LNCAP (cell line): ENCODE data around the gene USF3.
A peak's percentile ranks its signal among the peaks of the same experiment; 100 is the strongest.

ENCODE experiments used
- TF ChIP-seq, protein P1 (sequence below): fragments of 450-650 bp; IDR thresholded peaks from 2 replicates; pipeline ENCODE4 v1.5.1; 2017; ENCODE audit warnings: mild to moderate bottlenecking

Gene USF3

DNA sequence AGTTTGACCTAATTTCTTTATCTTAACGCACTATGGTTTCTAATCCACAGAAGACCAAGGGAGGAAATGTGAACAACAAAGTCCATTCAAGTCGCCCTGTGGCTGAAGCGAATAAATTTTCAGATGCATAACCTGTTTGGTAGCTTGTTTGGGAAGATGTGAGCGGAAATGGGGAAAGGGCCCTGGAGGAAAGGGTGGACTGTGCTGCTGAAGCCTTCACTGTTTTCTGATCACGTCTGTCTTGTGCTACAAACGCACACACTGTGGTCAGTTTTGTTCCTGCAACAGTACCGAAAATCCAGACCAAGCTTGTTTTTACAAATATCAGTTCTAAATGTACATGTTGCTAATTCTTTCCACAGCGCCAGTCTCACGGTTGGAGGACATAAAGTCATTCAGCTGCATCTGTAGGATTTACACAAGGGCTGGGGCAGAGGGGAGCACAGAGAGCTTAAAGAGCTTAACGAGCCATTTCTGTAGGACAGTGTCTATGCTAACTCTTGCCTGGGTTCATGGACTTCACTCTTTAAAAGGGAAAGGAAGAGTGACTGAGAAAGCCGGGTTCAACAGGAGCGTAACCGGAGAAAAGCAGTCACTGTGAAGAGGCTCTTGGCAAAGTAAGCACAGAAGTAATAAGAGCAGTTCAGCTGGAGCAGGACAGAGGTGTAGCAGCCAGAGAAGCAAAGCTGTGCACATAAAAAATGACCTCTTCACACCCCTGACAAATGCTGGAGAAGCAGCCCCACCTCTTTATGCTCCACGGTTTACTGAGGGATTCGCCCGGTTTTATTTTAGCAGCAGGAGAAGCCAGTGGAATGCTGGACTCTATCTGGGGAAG lies 66.6 kb downstream of the USF3 start:
- TF ChIP-seq, protein P1, sequence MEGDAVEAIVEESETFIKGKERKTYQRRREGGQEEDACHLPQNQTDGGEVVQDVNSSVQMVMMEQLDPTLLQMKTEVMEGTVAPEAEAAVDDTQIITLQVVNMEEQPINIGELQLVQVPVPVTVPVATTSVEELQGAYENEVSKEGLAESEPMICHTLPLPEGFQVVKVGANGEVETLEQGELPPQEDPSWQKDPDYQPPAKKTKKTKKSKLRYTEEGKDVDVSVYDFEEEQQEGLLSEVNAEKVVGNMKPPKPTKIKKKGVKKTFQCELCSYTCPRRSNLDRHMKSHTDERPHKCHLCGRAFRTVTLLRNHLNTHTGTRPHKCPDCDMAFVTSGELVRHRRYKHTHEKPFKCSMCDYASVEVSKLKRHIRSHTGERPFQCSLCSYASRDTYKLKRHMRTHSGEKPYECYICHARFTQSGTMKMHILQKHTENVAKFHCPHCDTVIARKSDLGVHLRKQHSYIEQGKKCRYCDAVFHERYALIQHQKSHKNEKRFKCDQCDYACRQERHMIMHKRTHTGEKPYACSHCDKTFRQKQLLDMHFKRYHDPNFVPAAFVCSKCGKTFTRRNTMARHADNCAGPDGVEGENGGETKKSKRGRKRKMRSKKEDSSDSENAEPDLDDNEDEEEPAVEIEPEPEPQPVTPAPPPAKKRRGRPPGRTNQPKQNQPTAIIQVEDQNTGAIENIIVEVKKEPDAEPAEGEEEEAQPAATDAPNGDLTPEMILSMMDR = no peak

GRCh38 chr3:113628788-113629187 lies 67.7 kb downstream of the USF3 start:
- TF ChIP-seq, protein P1 = no peak

DNA sequence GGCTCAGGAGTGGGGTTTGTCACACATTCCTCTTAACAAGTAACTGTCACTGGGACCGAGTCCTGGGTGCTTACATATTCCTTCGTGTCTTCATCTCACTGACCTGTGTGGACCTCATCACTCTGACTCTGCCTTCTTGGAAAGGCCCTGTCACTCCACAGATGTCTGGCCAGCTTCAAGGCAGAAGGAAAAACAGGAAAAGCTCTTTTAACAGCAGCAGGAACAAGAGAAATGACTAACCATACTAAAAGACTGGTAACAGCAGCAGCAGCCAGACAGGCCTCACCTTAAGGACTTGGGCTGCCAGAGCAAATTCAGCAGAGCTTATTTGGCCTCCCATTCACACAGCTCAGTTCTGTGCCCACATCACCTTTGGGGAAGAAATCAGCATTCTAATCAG lies 68.1 kb downstream of the USF3 start:
- TF ChIP-seq, protein P1 = no peak

DNA sequence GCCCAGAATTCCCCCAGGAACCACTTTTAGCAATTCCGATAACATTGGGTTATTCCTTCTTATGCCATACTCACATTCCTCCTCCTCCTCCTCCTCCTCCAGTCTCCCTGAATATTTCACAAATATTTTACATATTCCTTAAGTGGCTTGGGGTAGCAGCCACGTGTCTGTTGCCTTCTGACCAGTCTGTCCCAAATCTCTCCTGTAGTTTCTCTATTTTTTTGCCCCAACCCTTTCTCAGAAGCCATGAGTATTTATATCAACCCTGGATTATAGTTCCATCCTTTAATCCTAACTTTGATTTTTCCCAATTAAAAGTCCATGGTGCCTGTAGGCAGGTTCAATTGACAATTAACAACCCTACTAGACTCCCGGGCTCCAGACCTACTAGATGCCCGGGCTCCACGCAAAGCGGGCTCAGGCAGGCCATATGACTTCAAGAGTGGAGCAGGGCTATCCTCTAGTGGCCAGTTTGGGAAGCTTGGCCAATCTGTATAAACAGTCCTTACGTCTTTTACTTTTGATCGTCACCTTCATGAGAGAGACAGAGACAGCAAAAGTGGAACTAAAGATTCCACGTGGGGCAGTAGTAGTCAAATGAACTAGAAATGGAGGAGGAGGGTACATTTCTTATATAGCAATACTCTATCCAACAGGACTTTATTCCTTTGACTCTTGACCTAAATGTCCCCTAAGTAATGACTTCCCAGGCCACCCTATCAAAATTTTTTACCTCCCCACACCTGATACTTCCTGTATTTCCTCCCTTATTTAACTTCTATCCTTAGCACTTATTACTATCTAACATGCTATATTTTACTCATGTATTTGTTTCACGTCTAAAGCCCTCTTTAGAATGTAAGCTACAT lies 69.7 kb downstream of the USF3 start:
- TF ChIP-seq, protein P1 = peak; percentile 99

DNA sequence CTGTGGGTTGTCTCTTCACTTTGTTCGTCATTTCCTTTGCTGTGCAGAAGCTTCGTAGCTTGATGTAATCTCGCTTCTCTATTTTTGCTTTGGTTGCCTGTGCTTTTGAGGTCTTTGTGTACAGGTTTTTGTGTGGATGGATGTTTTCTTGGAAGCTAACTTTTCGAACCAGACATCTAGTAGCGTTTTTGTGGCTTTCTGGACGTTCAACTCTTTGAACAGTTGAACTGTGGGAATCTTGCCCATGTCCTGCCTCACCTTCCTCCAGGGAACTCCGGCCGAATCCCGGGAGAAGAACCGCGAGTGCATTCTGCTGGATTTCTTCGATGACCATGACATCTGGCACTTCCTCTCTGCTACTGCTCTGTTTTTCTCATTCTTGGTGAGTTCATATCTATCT lies 70.6 kb downstream of the USF3 start:
- TF ChIP-seq, protein P1 = no peak

DNA sequence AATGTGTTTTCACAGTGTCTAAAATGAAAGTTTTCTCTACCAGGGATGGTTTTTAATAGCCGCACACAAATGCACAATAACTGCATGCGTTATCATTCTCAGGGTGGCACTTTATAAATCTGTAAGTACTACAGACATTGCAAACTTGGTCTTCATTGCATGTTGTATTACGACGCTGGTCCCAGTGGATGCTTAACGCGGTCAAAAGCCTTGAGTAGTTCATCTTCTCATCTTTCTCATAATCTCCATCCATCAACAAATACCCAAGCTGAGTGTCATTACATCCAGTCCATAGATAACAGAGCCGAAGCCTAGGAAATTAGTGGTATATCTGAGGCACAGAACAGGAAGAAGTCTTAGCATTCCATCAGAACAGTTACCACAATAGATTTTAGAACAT lies 72.6 kb downstream of the USF3 start:
- TF ChIP-seq, protein P1 = no peak

DNA sequence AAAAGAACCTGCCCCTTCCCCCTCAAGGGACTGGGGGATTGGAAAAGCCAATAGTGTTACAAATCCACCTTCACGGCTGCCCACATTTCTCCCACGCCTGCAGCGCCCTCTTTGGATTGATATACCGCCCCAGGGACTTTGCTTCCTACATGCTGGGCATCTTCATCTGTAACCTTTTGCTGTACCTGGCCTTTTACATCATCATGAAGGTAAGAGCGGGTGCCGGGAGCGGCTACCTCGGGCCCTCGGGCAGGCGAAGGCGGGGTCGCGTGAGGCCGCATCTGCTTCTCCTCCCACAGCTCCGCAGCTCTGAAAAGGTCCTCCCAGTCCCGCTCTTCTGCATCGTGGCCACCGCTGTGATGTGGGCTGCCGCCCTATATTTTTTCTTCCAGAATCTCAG lies 73.1 kb downstream of the USF3 start:
- TF ChIP-seq, protein P1 = no peak
